Measurements from ENCODE around the gene ADGRG6. TPM values are rescaled to one million over a fixed set of nuclear protein-coding genes. Genes with fewer than 3 reads are reported as not detected.

Gene ADGRG6
- total and polyA plus RNA-seq, 2 donors (not counting 3 experiments of a cell fraction or from before 2014, with no cell fraction given): 99.3 to 166 TPM

GRCh38 chr6:142376115-142376514 lies 74.3 kb downstream of the ADGRG6 start:
- H2AFZ ChIP-seq (ENCODE audit: low read depth, low read length): no peak overlapping the region
- peak overlapping the region; percentile 74 for H3K9ac ChIP-seq (replicated peaks; ENCODE audit: extremely low read depth, insufficient read depth, low read length)
- H3K79me2 ChIP-seq (ENCODE audit: control insufficient read depth, insufficient read depth, low read length): peaks cover 42% of the 10 kb centered on the region
- H3K9me1 ChIP-seq (replicated peaks; ENCODE audit: control insufficient read depth, extremely low read depth, insufficient read depth, low read length): no peaks in the 10 kb centered on the region
- no peaks in the 10 kb centered on the region for H3K9me3 ChIP-seq (replicated peaks; ENCODE audit: control insufficient read depth, insufficient read depth, low read length)
- dilution Hi-C loops (cut with MboI; ENCODE audit: extremely low pct_ligation_motif_present, low sequenced_read_pairs) (no loop called here), intact Hi-C loops (cut with micrococcal nuclease) (no loop called here)
- DNase-seq (ENCODE audit: low read depth, low spot score): peak; percentile 51
- ChIA-PET POLR2A (interaction anchor here (1.1 kb wide), 1 partner anchor 20 kb away, joined by 3 read pairs; no protein-coding TSS in a partner anchor), CTCF (interaction anchor here (0.9 to 3.5 kb wide), 7 partner anchors 11 to 220 kb away, joined by 3 to 24 read pairs (median 4); no protein-coding TSS in a partner anchor)
- no peaks in the 10 kb centered on the region for H4K20me1 ChIP-seq (replicated peaks; ENCODE audit: control insufficient read depth, extremely low read depth, insufficient read depth, low read length)
- no peak for FAIRE-seq
- BruUV-seq (replicated peaks): no TSS peak
- no peak overlapping the region for H3K4me3 ChIP-seq (replicated peaks in 1 of 3; ENCODE audit: insufficient read depth in 1 of 3, low read depth in 1 of 3, low read length in 3 of 3)
- H3K4me2 ChIP-seq (ENCODE audit: insufficient read depth, low read length): peak overlapping the region; percentile 74
- H3K27ac ChIP-seq (ENCODE audit: insufficient read depth, low read depth, low read length): peak overlapping the region; percentile 85
- no peaks in the 10 kb centered on the region for H3K27me3 ChIP-seq (ENCODE audit: control insufficient read depth in 2 of 2, insufficient read depth in 2 of 2, low read length in 2 of 2)
- peaks cover 76% of the 10 kb centered on the region for H3K4me1 ChIP-seq (ENCODE audit: control insufficient read depth, extremely low read depth, insufficient read depth, low read length)
- H3K36me3 ChIP-seq (ENCODE audit: control insufficient read depth in 2 of 2, extremely low read depth in 1 of 2, insufficient read depth in 2 of 2, low read length in 2 of 2): no peaks in the 10 kb centered on the region
- TF ChIP-seq GATA2 (IDR thresholded peaks at IDR 0.05; ENCODE audit: insufficient read depth, insufficient read length, low read depth, low read length): peak; percentile 23
- TF ChIP-seq MAX (IDR thresholded peaks at IDR 0.05; ENCODE audit: insufficient read depth, insufficient read length): no peak

- no peaks in the 10 kb centered on the region for H3K9me1 ChIP-seq (replicated peaks; ENCODE audit: control insufficient read depth, extremely low read depth, insufficient read depth, low read length)
- no peaks in the 10 kb centered on the region for H3K9me3 ChIP-seq (replicated peaks; ENCODE audit: control insufficient read depth, insufficient read depth, low read length)
- DNase-seq (ENCODE audit: low read depth, low spot score): peak; percentile 84
- peaks cover 72% of the 10 kb centered on the region for H3K4me1 ChIP-seq (ENCODE audit: control insufficient read depth, extremely low read depth, insufficient read depth, low read length)
- intact Hi-C loops (cut with micrococcal nuclease) (no loop called here), dilution Hi-C loops (cut with MboI; ENCODE audit: extremely low pct_ligation_motif_present, low sequenced_read_pairs) (no loop called here)
- peak; percentile 35 for FAIRE-seq
- H2AFZ ChIP-seq (ENCODE audit: low read depth, low read length): no peak overlapping the region
- H3K27me3 ChIP-seq (ENCODE audit: control insufficient read depth in 2 of 2, insufficient read depth in 2 of 2, low read length in 2 of 2): no peaks in the 10 kb centered on the region
- ChIA-PET POLR2A (interaction anchor here (0.6 to 1.8 kb wide), 3 partner anchors 19 to 76 kb away, joined by 3 to 7 read pairs (median 4); partner anchors contain the start of gene ADGRG6), CTCF (interaction anchor here (1.2 to 3.5 kb wide), 6 partner anchors 11 to 145 kb away, joined by 3 to 24 read pairs (median 4); no protein-coding TSS in a partner anchor)
- H3K9ac ChIP-seq (replicated peaks; ENCODE audit: extremely low read depth, insufficient read depth, low read length): peak overlapping the region; percentile 74
- H3K4me2 ChIP-seq (ENCODE audit: insufficient read depth, low read length): peak overlapping the region; percentile 11
- H3K27ac ChIP-seq (ENCODE audit: insufficient read depth, low read depth, low read length): peak overlapping the region; percentile 85
- H4K20me1 ChIP-seq (replicated peaks; ENCODE audit: control insufficient read depth, extremely low read depth, insufficient read depth, low read length): no peaks in the 10 kb centered on the region
- BruUV-seq (replicated peaks): TSS peak; percentile 45
- peaks cover 46% of the 10 kb centered on the region for H3K79me2 ChIP-seq (ENCODE audit: control insufficient read depth, insufficient read depth, low read length)
- TF ChIP-seq POLR2A (IDR thresholded peaks at IDR 0.05; ENCODE audit: low read depth, low read length): peak; percentile 38
- no peak for TF ChIP-seq CTCF (IDR thresholded peaks at IDR 0.05; ENCODE audit: extremely low read depth in 1 of 2, insufficient read depth in 1 of 2, low read depth in 1 of 2, low read length in 2 of 2)
- TF ChIP-seq MAX (IDR thresholded peaks at IDR 0.05; ENCODE audit: insufficient read depth, insufficient read length): no peak
- TF ChIP-seq POLR2AphosphoS5 (IDR thresholded peaks at IDR 0.05; ENCODE audit: insufficient read depth, low read depth, low read length): peak; percentile 33
- no peak for TF ChIP-seq MYC (IDR thresholded peaks at IDR 0.05; ENCODE audit: low read depth, low read length)
- TF ChIP-seq GATA2 (IDR thresholded peaks at IDR 0.05; ENCODE audit: insufficient read depth, insufficient read length, low read depth, low read length): no peak
- no peak overlapping the region for H3K4me3 ChIP-seq (replicated peaks in 1 of 3; ENCODE audit: insufficient read depth in 1 of 3, low read depth in 1 of 3, low read length in 3 of 3)
- no peaks in the 10 kb centered on the region for H3K36me3 ChIP-seq (ENCODE audit: control insufficient read depth in 2 of 2, extremely low read depth in 1 of 2, insufficient read depth in 2 of 2, low read length in 2 of 2)
Measured at GRCh38 chr6:142376800-142377496, 75.1 kb downstream of the ADGRG6 start.

All from endothelial cell of umbilical vein (primary cell).